OCI-LY3 (cell line): ENCODE data around the gene UCP2.

Source experiments
- H2AFZ ChIP-seq: fragments of 200-600, 300-600 bp; shearing (Covaris generic); 2 replicates; pipeline ENCODE4 v1.6.0; 2014; ENCODE audit warnings: antibody characterized with exemption, low read depth, low read length
- H3K27ac ChIP-seq: fragments of 200-600, 300-600 bp; sonication (generic); 2 replicates; pipeline ENCODE4 v1.5.1; 2014; ENCODE audit warnings: mild to moderate bottlenecking, low read length, moderate library complexity, mixed read lengths
- H3K27me3 ChIP-seq: fragments of 200-600, 300-600 bp; sonication (generic); 2 replicates; pipeline ENCODE4 v1.6.1; 2014; ENCODE audit warnings: low read depth, low read length, mixed read lengths
- H3K36me3 ChIP-seq: fragments of 200-600, 300-600 bp; sonication (generic); replicated peaks from 2 replicates; pipeline ENCODE3; 2014; ENCODE audit warnings: low read depth, low read length, mixed read lengths
- H3K4me1 ChIP-seq: fragments of 300-600, 200-600 bp; sonication (generic); 2 replicates; pipeline ENCODE4 v1.6.1; 2014; ENCODE audit warnings: low read length, mixed read lengths
- H3K4me2 ChIP-seq: fragments of 200-600, 300-600 bp; sonication (generic); 2 replicates; pipeline ENCODE4 v1.6.1; 2014; ENCODE audit warnings: low read length, mixed read lengths
- H3K4me3 ChIP-seq: fragments of 300-600, 200-600 bp; sonication (generic); 2 replicates; pipeline ENCODE4 v1.5.1; 2014; ENCODE audit warnings: antibody characterized with exemption, mild to moderate bottlenecking, low read length, moderate library complexity
- H3K79me2 ChIP-seq: fragments of 300-600, 200-600 bp; shearing (Covaris generic); 2 replicates; pipeline ENCODE4 v1.6.1; 2014; ENCODE audit warnings: mild to moderate bottlenecking, low read length, mixed read lengths
- H3K9ac ChIP-seq: fragments of 300-600, 200-600 bp; shearing (Covaris generic); 2 replicates; pipeline ENCODE4 v1.6.0; 2014; ENCODE audit warnings: mild to moderate bottlenecking, low read length, moderate library complexity
- H3K9me3 ChIP-seq: fragments of 200-600, 300-600 bp; shearing (Covaris generic); 2 replicates; pipeline ENCODE4 v1.6.1; 2014; ENCODE audit warnings: low read length, mixed read lengths; ENCODE audit not compliant: insufficient read depth
- H4K20me1 ChIP-seq: fragments of 200-600, 300-600 bp; sonication (generic); 2 replicates; pipeline ENCODE4 v1.6.1; 2016; ENCODE audit warnings: low read length, mixed read lengths; ENCODE audit not compliant: insufficient read depth
- CTCF ChIP-seq: fragments of 200-600, 300-600 bp; sonication (generic); IDR thresholded peaks from 2 replicates; pipeline ENCODE4 v1.5.1; 2014; ENCODE audit warnings: antibody characterized with exemption, low read length, low read depth
- EZH2phosphoT487 ChIP-seq: fragments of 200-600 bp; shearing (Covaris generic); IDR thresholded peaks from 2 replicates; pipeline ENCODE4 v1.6.1; 2018; ENCODE audit warnings: antibody characterized with exemption, mixed run types, low read depth

UCP2 gene

GRCh38 chr11:74020539-74020938, 37.9 kb upstream of the UCP2 start:
- Histone ChIP-seq H3K4me2 (peak overlapping the region; percentile 45), H2AFZ (no peak overlapping the region), H3K27me3 (no peaks in the 10 kb centered on the region), H3K79me2 (no peaks in the 10 kb centered on the region), H3K9ac (no peak overlapping the region), H3K4me3 (no peak overlapping the region), H3K9me3 (no peaks in the 10 kb centered on the region), H3K4me1 (peaks cover 23% of the 10 kb centered on the region), H4K20me1 (no peaks in the 10 kb centered on the region), H3K27ac (no peak overlapping the region), H3K36me3 (peaks cover 5% of the 10 kb centered on the region)
- TF ChIP-seq CTCF, result no peak
- no peak for TF ChIP-seq EZH2phosphoT487

GRCh38 chr11:74019860-74020259, 37.2 kb upstream of the UCP2 start:
- no peak for TF ChIP-seq EZH2phosphoT487
- H3K4me3 ChIP-seq, result no peak overlapping the region
- H3K79me2 ChIP-seq, result no peaks in the 10 kb centered on the region
- H2AFZ ChIP-seq, result no peak overlapping the region
- no peaks in the 10 kb centered on the region for H4K20me1 ChIP-seq
- no peaks in the 10 kb centered on the region for H3K9me3 ChIP-seq
- H3K36me3 ChIP-seq, result peaks cover 5% of the 10 kb centered on the region
- peaks cover 23% of the 10 kb centered on the region for H3K4me1 ChIP-seq
- no peak overlapping the region for H3K9ac ChIP-seq
- no peak overlapping the region for H3K27ac ChIP-seq
- no peak overlapping the region for H3K4me2 ChIP-seq
- H3K27me3 ChIP-seq, result no peaks in the 10 kb centered on the region

- no peak overlapping the region for H3K9ac ChIP-seq
- H3K4me1 ChIP-seq, result peaks cover 23% of the 10 kb centered on the region
Observed at GRCh38 chr11:74019104-74019738, 36.6 kb upstream of the UCP2 start.

GRCh38 chr11:74018331-74019005, 35.8 kb upstream of the UCP2 start:
- no peak overlapping the region for H3K4me2 ChIP-seq

More at GRCh38 chr11:74019104-74019738, 36.6 kb upstream of the UCP2 start:
- TF ChIP-seq EZH2phosphoT487, result no peak
- Histone ChIP-seq H3K4me2 (no peak overlapping the region), H3K27me3 (no peaks in the 10 kb centered on the region), H2AFZ (no peak overlapping the region), H3K4me3 (no peak overlapping the region), H3K36me3 (peaks cover 5% of the 10 kb centered on the region), H3K9me3 (no peaks in the 10 kb centered on the region), H4K20me1 (no peaks in the 10 kb centered on the region), H3K27ac (no peak overlapping the region), H3K79me2 (no peaks in the 10 kb centered on the region)

More at GRCh38 chr11:74018331-74019005, 35.8 kb upstream of the UCP2 start:
- H3K36me3 ChIP-seq, result peaks cover 5% of the 10 kb centered on the region
- no peaks in the 10 kb centered on the region for H3K27me3 ChIP-seq
- H2AFZ ChIP-seq, result no peak overlapping the region
- no peak overlapping the region for H3K9ac ChIP-seq
- H3K27ac ChIP-seq, result no peak overlapping the region
- no peaks in the 10 kb centered on the region for H3K79me2 ChIP-seq
- TF ChIP-seq EZH2phosphoT487 (no peak), CTCF (no peak)
- no peaks in the 10 kb centered on the region for H4K20me1 ChIP-seq
- no peak overlapping the region for H3K4me3 ChIP-seq
- H3K4me1 ChIP-seq, result peaks cover 23% of the 10 kb centered on the region
- H3K9me3 ChIP-seq, result no peaks in the 10 kb centered on the region
